Endothelial cell (in vitro differentiated cells): ENCODE results near the gene ANO9. TPM values are rescaled to one million over a fixed set of nuclear protein-coding genes. Genes with fewer than 3 reads are reported as not detected.

ENCODE experiments used
- DNase-seq: peaks from one replicate; pipeline ENCODE4 v3.0.0; 2021; ENCODE audit warnings: low spot score
- H3K27ac Mint-ChIP-seq: one replicate; pipeline ENCODE4 v1.8.0; 2021; ENCODE audit warnings: mixed read lengths, inconsistent platforms; ENCODE audit not compliant: unreplicated experiment
- H3K27me3 Mint-ChIP-seq: one replicate; pipeline ENCODE4 v1.8.0; 2021; ENCODE audit warnings: mild to moderate bottlenecking, moderate library complexity, mixed read lengths, inconsistent platforms; ENCODE audit not compliant: unreplicated experiment
- H3K36me3 Mint-ChIP-seq: one replicate; pipeline ENCODE4 v1.8.0; 2021; ENCODE audit warnings: mild to moderate bottlenecking, low read depth, mixed read lengths, inconsistent platforms; ENCODE audit not compliant: unreplicated experiment
- H3K4me1 Mint-ChIP-seq: one replicate; pipeline ENCODE4 v1.8.0; 2021; ENCODE audit warnings: mild to moderate bottlenecking, mixed read lengths, inconsistent platforms; ENCODE audit not compliant: unreplicated experiment
- H3K4me3 Mint-ChIP-seq: one replicate; pipeline ENCODE4 v1.8.0; 2021; ENCODE audit warnings: mild to moderate bottlenecking, mixed read lengths, inconsistent platforms; ENCODE audit not compliant: unreplicated experiment
- H3K9me3 Mint-ChIP-seq: one replicate; pipeline ENCODE4 v1.8.0; 2021; ENCODE audit warnings: mixed read lengths, inconsistent platforms; ENCODE audit not compliant: unreplicated experiment
- CTCF ChIP-seq: fragments of 200-600 bp; sonication (generic); IDR thresholded peaks from one replicate; pipeline ENCODE4 v1.5.0; 2021; ENCODE audit warnings: antibody characterized with exemption; ENCODE audit not compliant: unreplicated experiment
- total RNA-seq: library from RNA; stranded (reverse); fragmentation: NEBNext Ultra II Directional; extraction: Animal tissue kit (Norgen Biotek cat#: 25700); gene quantifications from one replicate; pipeline ENCODE4 v1.2.1, GENCODE V29; 2021; ENCODE audit not compliant: unreplicated experiment

Gene ANO9
- total RNA-seq, 1 donor from 2014 or later, result 0.41 TPM

- Mint-ChIP-seq H3K4me1 (peaks cover 14% of the 10 kb centered on the region), H3K27me3 (peaks cover 4% of the 10 kb centered on the region), H3K36me3 (peaks cover 13% of the 10 kb centered on the region), H3K27ac (no peak overlapping the region), H3K4me3 (no peak overlapping the region), H3K9me3 (no peaks in the 10 kb centered on the region)
- no peak for DNase-seq
- no peak for TF ChIP-seq CTCF
Observed at GRCh38 chr11:452203-452744, 10.5 kb upstream of the ANO9 start.

GRCh38 chr11:451738-452137 is 9.9 kb upstream of the ANO9 start:
- DNase-seq, result no peak
- TF ChIP-seq CTCF, result no peak
- H3K4me1 Mint-ChIP-seq, result peaks cover 14% of the 10 kb centered on the region
- H3K36me3 Mint-ChIP-seq, result peaks cover 11% of the 10 kb centered on the region
- H3K27me3 Mint-ChIP-seq, result peaks cover 4% of the 10 kb centered on the region
- H3K9me3 Mint-ChIP-seq, result no peaks in the 10 kb centered on the region
- H3K27ac Mint-ChIP-seq, result no peak overlapping the region
- H3K4me3 Mint-ChIP-seq, result peak overlapping the region; percentile 99

GRCh38 chr11:450809-451451 is 9.1 kb upstream of the ANO9 start:
- H3K27ac Mint-ChIP-seq, result peak overlapping the region; percentile 81
- H3K27me3 Mint-ChIP-seq, result peaks cover 4% of the 10 kb centered on the region

GRCh38 chr11:449889-450808 is 8.3 kb upstream of the ANO9 start, which contains the start of gene PTDSS2:
TSS of gene PTDSS2 (plus strand) at chr11:450279. CDS start at chr11:450456, 177 bp downstream.
- H3K9me3 Mint-ChIP-seq, result no peaks in the 10 kb centered on the region
- no peak for TF ChIP-seq CTCF
- H3K4me1 Mint-ChIP-seq, result peaks cover 14% of the 10 kb centered on the region
- peak within 1 kb of the TSS; percentile 99 for H3K4me3 Mint-ChIP-seq
- DNase-seq, result peak; percentile 93
- peak within 1 kb of the TSS; percentile 85 for H3K27ac Mint-ChIP-seq
- peaks cover 4% of the 10 kb centered on the region for H3K27me3 Mint-ChIP-seq
- peaks cover 11% of the 10 kb centered on the region for H3K36me3 Mint-ChIP-seq

More at GRCh38 chr11:450809-451451, 9.1 kb upstream of the ANO9 start:
- Mint-ChIP-seq H3K4me3 (peak overlapping the region; percentile 99), H3K36me3 (peaks cover 11% of the 10 kb centered on the region), H3K4me1 (peaks cover 14% of the 10 kb centered on the region), H3K9me3 (no peaks in the 10 kb centered on the region)
- DNase-seq, result peak; percentile 63
- no peak for TF ChIP-seq CTCF
